Activated gamma-delta T cell treated with Interleukin-2 at 50 U/mL for 16 hours (primary cell): ENCODE data around the gene ABCC12.

Experiments
- DNase-seq: peaks from one replicate; pipeline ENCODE4 v3.0.0-alpha.2; 2020

Gene ABCC12

DNA sequence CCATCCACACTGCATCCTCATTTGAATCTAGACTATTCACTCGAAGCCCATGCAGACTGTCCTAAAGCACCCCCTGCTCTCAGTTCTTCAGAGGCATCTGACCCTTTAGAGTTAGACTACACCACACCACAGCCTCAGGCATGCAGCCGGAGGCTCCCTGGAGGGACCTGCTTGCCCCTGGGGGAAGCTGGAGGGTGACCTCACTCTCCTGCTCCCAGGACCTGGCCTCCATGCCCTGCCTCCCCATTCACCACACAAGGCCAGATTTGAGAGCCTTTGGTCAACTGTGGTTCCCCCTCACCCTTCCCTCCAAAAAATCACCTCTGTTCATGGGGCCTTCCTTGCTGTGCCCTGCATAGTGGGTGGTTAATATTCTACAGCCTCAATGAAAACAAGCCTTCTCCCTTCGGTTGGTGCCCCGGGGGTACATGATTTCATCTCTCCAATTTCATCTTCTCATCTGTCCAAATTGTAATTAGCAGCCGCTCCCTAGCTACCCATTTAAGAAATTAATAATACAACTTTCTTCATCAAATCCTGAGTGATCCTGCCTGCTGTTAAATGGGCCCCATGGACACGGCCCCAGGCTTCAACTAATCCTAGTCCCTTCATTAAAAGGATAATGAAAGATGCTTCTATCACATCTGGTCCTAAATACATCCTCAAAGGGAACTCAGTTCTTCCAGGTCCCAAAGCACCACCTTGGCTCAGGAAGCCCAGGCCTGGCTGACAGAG is 24.4 kb downstream of the ABCC12 start:
- DNase-seq, result no peak

DNA sequence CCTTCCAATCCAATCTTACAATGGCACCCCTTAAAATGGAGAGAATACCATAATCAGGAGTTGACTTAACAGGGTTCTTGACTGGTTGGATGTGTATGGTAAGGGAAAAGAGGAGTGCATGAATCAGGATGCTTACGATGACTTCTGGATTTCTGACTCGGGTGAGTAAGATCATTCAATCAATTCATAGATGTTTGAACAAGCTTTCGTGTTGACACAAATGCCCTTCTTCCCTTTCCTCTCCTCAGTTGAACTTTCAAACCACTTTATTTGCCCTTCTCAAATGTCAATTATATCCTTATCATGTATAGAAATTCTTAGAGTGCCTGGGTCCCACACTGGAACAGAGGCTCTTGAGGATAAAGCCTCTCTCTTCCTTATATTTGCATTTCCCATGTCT is 25.9 kb downstream of the ABCC12 start:
- DNase-seq, result no peak

DNA sequence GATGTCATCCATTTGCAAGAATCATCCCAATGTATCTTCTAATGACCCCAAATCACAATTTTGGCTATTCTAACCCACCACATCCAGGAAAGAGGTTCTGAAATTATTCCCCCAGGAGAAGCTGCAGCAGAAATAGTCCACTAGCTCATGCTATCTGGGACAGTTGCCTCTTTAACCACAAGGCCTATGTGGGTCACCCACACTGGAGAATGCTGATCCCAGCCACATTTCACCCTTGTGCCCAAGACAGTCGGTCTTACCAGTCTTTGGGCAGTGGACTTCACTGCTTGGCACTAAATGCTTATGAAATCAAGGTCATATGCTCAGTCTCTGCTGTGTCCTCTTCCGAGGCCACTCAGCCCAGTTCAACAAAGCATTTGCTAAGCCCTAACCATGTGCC is 27.0 kb downstream of the ABCC12 start:
- no peak for DNase-seq

DNA sequence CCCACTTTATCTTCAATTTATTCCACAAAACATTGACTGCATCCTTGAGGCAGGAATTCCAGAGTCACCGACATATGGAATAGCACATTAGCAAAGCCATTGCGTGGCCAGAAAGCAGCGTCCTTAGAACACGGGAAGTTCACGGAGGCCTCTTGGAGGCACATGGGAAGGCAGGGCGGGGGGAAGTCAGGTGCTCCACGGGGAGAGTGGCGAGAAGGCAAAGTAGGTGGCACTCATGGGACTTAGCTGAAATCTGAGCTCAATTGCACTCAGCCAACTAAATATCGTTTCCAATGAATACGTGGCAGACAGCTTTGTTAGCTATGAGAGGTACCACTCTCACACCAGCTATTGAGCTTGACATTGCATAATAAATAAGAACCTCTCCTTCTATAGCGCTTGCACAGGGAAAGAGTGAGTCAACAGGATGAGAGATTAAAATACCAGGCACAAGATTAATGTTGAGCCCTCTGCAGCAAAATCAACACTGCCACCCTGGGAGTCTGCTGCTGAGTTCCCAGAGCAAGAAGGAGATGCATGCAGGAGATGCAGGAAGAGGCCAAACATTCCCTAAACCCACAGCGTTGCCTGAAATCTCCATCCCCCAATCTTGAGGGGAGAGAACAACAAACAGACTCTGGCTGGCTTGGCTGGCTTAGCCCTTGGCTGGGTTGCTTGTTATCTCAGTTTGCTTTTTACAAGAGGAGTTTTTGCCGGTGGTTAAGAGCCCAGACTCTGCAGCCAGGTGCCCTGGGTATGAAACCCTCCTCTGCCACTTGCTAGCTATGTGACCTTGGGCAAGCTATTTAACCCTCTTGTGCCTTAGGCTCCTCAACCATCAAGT is 28.8 kb downstream of the ABCC12 start:
- DNase-seq, result no peak

DNA sequence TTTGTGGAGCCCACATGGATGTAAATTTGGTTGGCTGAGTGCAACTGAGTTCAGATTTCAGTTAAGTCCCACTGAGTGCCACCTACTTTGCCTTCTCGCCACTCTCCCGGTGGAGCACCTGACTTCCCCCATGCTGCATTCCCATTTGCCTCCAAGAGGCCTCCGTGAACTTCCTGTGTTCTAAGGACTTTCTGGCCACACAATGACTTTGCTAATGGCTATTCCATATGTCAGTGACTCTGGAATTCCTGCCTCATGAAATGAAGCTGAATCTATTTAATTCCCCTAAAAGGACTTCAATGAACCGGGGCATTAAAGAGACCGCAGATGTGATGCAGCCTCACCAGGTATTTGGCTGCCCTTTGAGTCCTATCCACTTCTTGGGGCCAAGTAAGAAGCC is 29.9 kb downstream of the ABCC12 start:
- no peak for DNase-seq

DNA sequence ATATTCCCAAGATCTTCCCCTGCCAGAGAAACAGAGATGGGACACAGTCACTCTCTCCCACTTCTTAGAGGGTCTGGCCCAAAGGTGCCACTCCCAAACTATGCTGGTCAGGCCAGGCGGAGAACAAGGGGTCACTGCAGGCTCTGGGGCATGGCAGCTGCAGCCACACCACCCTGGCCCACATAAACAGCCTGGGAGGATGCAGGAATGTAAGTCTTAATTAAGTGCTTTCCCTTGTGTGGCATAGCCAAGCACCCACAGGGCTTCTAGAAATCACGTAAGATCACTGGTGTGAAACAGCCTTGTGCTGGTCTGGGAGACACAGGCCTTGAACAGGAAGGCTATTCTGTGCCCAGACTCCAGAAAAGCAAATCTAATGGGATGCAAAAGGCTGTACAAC is 31.5 kb downstream of the ABCC12 start:
- DNase-seq, result no peak

DNA sequence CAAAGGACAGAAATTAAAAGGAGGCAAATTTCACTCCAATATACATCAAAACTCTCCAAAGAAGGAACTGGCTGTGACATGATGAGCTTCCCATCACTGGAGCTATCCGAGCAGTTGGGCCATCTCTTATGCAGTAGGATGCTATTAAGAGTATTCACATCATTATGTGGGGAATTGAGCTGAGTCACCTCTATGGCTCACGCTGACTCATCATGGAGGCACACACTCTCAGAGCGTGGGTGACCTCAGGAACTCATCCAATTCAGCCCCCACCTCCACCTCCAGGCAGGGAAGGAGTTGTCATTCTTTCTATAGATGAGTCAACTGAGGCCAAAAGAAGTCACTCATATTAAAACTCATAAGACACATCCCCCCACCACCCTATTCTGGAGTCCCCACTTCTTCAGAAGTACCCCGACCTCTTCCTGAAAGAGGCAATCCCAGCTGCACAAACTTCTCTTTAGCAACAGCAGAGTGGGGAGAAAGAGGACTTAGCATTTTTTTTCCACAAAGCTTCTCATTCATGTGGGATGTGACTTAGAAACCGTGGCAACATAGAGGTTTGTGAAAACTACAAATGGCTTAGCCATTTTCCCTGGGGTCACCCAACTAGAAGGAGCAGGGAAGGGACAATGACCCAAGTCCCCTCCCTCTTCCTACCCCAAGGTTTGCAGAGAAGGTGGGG is 32.5 kb downstream of the ABCC12 start:
- DNase-seq, result no peak

DNA sequence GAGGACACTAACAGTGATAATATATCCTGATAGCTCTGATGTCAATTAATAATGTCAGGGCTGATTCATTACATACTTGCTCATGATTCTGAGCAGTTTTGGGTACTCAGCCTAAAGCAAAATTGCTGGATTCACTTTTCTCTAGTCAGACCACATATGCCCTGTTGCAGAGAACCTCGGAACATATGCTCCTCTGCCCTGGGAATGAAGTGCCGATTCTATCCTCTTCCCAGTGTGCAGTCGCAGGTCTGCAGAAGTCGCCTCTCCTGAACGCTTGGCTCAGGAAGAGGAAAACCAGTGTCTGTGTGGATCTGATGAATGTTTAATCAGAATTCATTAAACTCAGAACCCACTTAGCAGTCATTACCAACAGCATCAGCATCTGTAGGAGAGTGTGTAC is 34.5 kb downstream of the ABCC12 start:
- DNase-seq, result no peak

DNA sequence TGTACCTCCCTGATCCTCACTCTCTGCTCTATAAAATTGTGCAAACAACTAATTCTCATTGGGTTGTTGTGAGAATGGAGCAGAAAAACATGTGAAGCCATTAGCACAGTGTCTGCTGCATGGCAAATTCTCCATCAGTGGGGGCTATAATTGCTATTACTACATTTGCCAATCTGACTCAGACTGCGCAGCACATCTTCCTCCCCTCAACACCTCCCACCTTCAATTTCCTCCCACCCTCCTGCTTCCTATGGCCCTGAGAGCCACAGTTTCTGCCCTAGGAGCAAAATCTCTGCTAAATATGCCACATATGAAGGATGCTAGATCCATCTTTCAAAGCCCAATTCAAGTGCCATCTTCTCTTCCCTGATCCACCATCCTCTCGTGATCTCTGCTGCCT is 37.0 kb downstream of the ABCC12 start:
- DNase-seq, result no peak

DNA sequence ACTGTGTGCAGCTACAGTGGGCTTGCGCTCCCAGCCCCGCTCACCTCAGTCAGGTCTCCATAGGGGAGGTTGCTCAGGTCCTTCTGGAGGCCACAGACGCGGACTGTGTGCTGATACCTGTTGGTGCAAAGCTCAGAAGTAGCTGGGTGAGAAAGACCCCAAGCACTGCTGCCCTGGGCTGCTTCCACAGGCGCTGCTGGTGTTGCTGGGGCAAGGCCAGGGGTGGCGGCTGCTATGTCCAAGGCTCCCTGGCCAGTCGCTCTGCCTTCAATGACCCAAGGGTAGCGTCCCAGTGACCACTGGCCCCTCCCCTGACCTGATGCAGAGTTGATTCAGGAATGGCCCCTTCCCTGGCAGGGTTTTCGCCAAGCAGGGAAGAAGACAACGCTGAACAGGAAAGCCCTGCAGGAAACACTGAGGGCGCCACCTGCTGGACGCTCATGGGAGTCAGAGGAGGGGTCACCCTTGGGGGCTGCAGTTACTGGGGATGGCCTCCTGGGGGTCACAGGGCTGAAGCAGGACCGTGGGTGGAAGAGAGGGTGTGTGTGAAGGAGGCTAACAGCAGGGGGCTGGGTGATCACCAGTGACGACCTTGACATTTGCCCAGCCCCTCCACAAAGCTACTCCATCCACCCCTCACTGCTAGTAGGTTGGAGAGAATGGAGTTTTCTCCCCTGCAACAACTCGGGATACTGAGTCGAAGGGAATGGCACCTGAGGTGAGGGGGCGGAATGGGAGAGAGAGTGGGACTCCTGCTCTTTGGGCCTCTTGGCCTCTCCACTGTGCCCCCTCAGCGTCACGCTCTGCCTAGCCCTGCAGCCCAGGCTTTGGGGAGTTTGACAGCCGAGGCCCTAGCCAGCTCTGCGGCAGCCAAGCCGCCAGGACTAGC is 38.3 kb downstream of the ABCC12 start:
- DNase-seq, result peak; percentile 33

DNA sequence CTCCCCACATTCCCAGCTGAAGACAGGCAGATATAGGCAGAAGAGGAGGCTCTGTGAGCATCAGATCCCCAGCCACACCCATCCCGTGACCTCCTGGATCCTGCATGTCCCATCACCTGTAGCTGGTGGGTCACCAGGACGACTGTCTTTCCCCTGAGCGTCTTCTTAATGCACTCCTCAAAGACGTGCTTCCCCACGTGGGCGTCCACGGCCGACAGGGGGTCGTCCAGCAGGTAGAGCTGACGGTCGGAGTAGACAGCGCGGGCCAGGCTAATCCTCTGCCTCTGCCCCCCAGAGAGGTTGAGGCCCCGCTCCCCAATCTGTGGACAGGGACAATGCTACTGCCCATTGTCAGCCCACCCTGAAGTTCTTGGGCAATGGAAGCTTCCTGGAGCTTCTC is 40.5 kb downstream of the ABCC12 start:
- DNase-seq, result no peak

DNA sequence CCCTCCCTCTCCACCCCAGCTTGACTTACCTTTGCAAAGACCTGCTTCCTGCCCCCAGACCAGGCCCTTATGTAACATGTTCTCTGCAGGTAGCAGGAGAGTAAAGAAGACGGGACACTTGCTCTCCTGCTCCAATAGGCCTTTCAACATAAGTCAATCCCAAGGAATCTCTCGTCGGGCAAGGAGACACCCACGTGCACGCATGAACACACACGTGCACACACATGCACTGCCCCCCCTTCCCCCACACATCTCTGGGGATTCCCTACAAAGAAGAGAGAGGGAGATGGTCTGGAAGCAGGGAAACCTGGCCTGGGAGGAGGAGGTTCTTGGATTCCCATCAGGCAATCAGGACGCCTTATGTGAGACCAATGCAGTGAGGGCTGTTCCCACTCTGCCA is 41.4 kb downstream of the ABCC12 start:
- no peak for DNase-seq

DNA sequence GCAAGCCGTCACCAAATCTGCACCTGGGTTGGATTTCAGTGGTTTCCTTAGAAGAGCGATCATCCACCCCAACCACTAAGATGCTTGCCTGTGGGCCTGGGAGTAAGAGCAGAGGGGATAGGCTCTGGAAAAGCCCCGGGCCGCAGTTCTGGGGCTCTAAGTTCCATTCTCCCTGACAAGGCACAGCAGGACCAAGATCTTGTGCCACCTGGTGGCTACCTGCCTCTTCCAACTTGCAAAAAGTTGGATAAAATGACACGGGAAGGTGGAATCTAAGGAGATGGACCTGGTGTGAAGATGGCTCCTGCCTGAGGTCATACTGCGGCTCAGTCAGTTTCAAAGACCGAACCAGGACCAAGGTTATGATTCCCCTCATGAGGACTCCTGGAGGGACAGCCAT is 42.3 kb downstream of the ABCC12 start:
- DNase-seq, result no peak

DNA sequence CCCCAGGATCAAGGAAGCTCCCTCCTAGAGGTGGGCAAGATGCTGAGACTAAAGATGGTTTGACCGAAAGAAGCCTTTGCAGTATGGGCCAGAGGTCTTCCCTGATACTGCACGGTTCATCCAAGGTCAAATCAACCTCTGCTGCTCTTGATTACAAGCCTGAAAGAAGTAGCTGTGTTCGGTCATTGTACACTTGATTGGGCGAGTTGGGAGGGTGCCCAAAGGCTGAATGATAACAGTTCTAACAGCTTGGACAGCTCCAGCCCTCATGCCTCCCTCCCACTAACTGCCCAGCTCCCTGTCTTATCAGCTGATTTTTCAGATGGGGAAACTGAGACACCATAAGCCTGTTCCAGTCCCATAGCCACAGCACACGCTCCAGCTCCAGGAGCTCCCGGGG is 42.8 kb downstream of the ABCC12 start:
- DNase-seq, result no peak

DNA sequence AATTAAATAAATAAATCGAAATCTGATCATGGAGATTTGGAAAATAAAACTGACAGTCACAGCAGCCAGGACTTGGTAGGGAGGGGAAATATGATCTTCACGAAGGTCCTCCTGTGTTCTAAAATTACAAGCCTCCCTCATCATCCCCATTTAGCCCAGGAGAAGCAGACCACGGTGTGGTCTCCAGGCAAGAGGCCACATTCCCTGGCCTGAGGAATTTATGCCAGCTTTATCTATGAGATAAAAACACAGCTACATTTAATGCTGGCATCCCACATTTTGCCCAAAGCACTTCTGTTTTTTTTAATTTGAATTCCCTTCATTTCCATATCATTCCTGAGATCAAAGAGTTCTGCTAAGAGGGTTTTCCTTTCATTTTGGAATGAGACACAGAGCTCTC is 43.2 kb downstream of the ABCC12 start:
- no peak for DNase-seq

DNA sequence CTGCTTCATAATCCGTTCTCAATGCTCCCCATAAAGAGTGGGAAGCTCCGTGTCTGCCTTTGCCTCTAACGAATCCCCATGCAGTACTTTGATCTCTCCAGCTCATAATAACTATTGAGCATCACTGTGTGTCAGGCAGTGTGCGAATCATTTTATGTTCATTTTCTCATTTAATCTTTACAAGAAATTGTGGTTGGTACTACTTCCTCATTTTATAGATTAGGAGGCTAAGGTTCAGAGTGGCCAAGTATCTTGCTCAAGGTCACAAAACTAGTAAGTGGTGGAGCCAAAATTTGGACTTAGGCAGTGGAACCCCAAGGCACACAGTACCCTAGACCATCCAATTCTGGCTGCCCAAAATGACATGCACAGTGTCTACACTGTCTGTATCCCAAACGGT is 44.8 kb downstream of the ABCC12 start:
- DNase-seq, result no peak

DNA sequence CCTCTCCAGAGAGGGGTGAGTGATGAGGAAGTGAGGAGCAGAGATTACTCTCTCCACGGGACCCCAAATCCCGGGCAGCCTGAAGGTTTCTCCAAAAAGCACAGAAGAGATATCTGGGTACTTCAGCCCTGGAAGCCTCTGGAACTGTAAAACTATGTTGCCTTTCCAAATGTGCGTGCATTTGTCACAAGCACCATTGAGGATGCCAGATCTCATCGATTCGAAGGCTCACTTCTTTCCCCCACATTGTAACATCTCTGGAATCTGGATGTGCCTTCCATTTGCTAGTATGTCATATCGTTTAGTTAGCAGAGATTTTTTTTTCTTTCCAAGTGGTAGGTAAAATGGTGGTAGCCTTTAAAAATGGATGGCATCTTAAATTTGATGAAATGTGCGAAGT is 45.8 kb downstream of the ABCC12 start:
- DNase-seq, result no peak

DNA sequence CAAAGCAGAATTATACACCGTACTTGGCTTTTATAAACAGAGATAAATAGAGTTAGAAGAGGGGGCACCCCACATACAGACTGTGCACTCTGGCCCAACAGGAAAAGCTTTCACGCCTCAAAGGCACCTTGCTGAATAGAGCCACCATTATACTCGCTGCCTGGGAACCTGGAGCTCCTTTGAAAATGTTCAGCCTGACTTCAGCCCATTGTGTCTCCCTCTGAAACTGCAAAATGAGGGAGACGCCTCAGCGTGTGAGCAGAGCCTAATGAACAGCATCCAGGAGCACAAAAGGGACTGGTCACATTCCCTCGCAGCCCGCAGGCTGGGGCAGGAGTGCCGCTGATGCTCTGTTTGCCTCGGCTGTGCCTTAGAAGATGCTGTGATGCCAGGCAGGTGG is 46.3 kb downstream of the ABCC12 start:
- no peak for DNase-seq

DNA sequence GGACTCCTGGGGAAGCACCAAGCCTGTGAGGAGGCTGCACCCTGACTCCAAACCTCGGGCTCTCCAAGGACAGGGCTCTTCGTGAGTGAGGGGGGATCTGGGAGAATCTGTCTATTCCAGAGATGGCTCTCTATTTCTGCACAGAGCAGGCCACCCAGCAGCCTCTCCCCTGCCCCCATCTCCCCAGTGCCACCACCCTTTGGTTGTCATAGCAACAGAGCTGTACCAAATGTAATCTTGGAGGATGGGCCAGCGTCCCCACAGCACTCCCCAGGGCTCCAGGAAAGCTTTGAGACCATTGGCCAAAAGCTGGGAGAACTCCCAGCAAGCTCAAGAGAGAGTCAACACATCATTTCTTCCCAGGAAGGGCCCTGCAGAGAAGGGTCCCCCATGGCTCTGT is 49.3 kb downstream of the ABCC12 start:
- DNase-seq, result no peak
